Measurements from ENCODE around the gene MAEA.

Gene MAEA

GRCh38 chr4:1363513-1363912, 73.8 kb downstream of the MAEA start:
- Histone ChIP-seq H3K9me3 (ENCODE audit: severe bottlenecking) (no peaks in the 10 kb centered on the region), H3K27ac (no peak overlapping the region), H3K27me3 (ENCODE audit: insufficient read depth, low read depth, severe bottlenecking) (no peaks in the 10 kb centered on the region), H3K4me3 (ENCODE audit: low read depth, low read length) (no peak overlapping the region), H3K36me3 (peaks cover 6% of the 10 kb centered on the region)
- no peak for DNase-seq
- TF ChIP-seq, protein P1, sequence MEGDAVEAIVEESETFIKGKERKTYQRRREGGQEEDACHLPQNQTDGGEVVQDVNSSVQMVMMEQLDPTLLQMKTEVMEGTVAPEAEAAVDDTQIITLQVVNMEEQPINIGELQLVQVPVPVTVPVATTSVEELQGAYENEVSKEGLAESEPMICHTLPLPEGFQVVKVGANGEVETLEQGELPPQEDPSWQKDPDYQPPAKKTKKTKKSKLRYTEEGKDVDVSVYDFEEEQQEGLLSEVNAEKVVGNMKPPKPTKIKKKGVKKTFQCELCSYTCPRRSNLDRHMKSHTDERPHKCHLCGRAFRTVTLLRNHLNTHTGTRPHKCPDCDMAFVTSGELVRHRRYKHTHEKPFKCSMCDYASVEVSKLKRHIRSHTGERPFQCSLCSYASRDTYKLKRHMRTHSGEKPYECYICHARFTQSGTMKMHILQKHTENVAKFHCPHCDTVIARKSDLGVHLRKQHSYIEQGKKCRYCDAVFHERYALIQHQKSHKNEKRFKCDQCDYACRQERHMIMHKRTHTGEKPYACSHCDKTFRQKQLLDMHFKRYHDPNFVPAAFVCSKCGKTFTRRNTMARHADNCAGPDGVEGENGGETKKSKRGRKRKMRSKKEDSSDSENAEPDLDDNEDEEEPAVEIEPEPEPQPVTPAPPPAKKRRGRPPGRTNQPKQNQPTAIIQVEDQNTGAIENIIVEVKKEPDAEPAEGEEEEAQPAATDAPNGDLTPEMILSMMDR (IDR thresholded peaks at IDR 0.05; ENCODE audit: low read depth, low read length), result no peak

GRCh38 chr4:1364217-1364616, 74.5 kb downstream of the MAEA start:
- DNase-seq, result no peak
- no peak overlapping the region for H3K27ac ChIP-seq
- no peak overlapping the region for H3K4me3 ChIP-seq (ENCODE audit: low read depth, low read length)
- TF ChIP-seq, protein P1 (IDR thresholded peaks at IDR 0.05; ENCODE audit: low read depth, low read length), result no peak
- no peaks in the 10 kb centered on the region for H3K27me3 ChIP-seq (ENCODE audit: insufficient read depth, low read depth, severe bottlenecking)
- H3K36me3 ChIP-seq, result peaks cover 6% of the 10 kb centered on the region
- no peaks in the 10 kb centered on the region for H3K9me3 ChIP-seq (ENCODE audit: severe bottlenecking)

- Histone ChIP-seq H3K27ac (no peak overlapping the region), H3K9me3 (ENCODE audit: severe bottlenecking) (no peaks in the 10 kb centered on the region), H3K4me3 (ENCODE audit: low read depth, low read length) (no peak overlapping the region), H3K27me3 (ENCODE audit: insufficient read depth, low read depth, severe bottlenecking) (no peaks in the 10 kb centered on the region), H3K36me3 (peaks cover 6% of the 10 kb centered on the region; the same call in 1 of the 2 replicates)
- TF ChIP-seq, protein P1 (IDR thresholded peaks at IDR 0.05; ENCODE audit: low read depth, low read length), result no peak
- DNase-seq, result no peak
These were observed 75.1 kb downstream of the MAEA start for GRCh38 chr4:1364748-1365147.

- no peak overlapping the region for H3K4me3 ChIP-seq (ENCODE audit: low read depth, low read length)
- H3K27me3 ChIP-seq (ENCODE audit: insufficient read depth, low read depth, severe bottlenecking), result no peaks in the 10 kb centered on the region
- H3K9me3 ChIP-seq (ENCODE audit: severe bottlenecking), result no peaks in the 10 kb centered on the region
- DNase-seq, result no peak
- TF ChIP-seq, protein P1 (IDR thresholded peaks at IDR 0.05; ENCODE audit: low read depth, low read length), result peak; percentile 46; the same call in 1 of the 2 replicates
- peaks cover 6% of the 10 kb centered on the region; the same call in 1 of the 2 replicates for H3K36me3 ChIP-seq
- no peak overlapping the region for H3K27ac ChIP-seq
These were observed 75.8 kb downstream of the MAEA start for GRCh38 chr4:1365271-1366178.

DNA sequence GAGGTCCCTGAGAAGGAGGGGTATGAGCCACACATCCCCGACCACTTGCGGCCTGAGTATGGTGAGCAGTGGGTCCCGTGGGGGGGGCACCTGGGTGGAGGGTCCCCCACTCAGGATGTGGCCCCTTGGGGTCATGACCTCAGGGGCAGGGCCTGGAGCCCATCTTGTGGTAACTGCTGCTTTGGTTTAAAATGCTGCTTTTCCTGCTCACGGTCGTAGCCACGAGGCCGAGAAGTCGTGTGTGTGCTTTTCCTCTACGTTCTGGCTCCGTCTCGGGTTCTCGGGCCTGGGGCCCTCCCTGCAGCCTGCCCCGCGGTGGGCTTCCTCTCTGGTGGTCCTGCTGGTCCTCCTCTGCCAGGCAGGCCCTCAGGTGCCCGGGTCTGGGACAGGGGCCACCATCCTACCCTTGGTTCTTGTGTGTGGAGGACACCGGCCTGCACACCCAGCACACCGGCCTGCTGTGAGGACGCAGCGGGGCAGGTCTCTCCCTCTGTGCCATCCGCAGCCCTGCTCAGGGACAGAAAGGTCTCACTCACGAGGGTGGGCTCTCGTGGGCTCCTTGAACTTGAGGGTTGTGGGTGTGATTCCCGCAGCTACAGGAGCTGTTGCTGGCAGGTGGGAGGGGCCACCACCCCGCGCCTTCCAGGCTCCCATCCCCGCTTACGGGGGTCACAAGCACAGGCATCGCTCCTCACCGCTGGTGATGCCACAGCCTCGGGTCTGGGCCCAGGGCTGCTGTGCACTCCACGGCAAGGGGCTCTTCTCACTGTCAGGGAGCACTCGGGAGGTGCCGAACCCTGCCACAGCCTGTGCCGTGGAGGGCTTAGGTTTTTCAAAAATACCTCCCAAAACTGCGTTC, 76.9 kb downstream of the MAEA start:
- no peaks in the 10 kb centered on the region for H3K27me3 ChIP-seq (ENCODE audit: insufficient read depth, low read depth, severe bottlenecking)
- H3K4me3 ChIP-seq (ENCODE audit: low read depth, low read length), result no peak overlapping the region
- no peak for DNase-seq
- no peaks in the 10 kb centered on the region for H3K9me3 ChIP-seq (ENCODE audit: severe bottlenecking)
- TF ChIP-seq, protein P1 (IDR thresholded peaks at IDR 0.05; ENCODE audit: low read depth, low read length), result no peak
- peaks cover 6% of the 10 kb centered on the region; the same call in 1 of the 2 replicates for H3K36me3 ChIP-seq
- H3K27ac ChIP-seq, result no peak overlapping the region

Measured in WERI-Rb-1 (cell line).